Cardiac septum (tissue), 1 donor: Measurements from ENCODE around the gene USP17L30. TPM values are rescaled to one million over a fixed set of nuclear protein-coding genes. Genes with fewer than 3 reads are reported as not detected.
"Not testable (repeated sequence)": the region's sequence is repeated elsewhere in the genome, so short reads cannot be mapped to it uniquely, and the experiment has no call there.

Source experiments
- DNase-seq: peaks from one replicate; pipeline ENCODE4 v3.0.0-alpha.2; 2020; ENCODE audit warnings: low spot score
- intact Hi-C: fragments of 100-400 bp; cut with DNase I; formaldehyde crosslinking; loops from one replicate; pipeline ENCODE4 v1.14.0; 2022
- long read RNA-seq: library from polyadenylated mRNA; unstranded; transcript quantifications from one replicate; pipeline ENCODE4 v2.0.0, GENCODE V29; 2021
- total RNA-seq: library from RNA; stranded (reverse); fragmentation: NEBNext Ultra II Directional; extraction: Animal tissue kit (Norgen Biotek cat#: 25700); gene quantifications from one replicate; pipeline ENCODE4 v1.2.1, GENCODE V29; 2021
- donor health status: DM: no; HTN: no; CAD: no.

USP17L30 gene, protein sequence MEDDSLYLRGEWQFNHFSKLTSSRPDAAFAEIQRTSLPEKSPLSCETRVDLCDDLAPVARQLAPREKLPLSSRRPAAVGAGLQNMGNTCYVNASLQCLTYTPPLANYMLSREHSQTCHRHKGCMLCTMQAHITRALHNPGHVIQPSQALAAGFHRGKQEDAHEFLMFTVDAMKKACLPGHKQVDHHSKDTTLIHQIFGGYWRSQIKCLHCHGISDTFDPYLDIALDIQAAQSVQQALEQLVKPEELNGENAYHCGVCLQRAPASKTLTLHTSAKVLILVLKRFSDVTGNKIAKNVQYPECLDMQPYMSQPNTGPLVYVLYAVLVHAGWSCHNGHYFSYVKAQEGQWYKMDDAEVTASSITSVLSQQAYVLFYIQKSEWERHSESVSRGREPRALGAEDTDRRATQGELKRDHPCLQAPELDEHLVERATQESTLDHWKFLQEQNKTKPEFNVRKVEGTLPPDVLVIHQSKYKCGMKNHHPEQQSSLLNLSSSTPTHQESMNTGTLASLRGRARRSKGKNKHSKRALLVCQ
- not detected for total RNA-seq
- long read RNA-seq = 0 reads

DNA sequence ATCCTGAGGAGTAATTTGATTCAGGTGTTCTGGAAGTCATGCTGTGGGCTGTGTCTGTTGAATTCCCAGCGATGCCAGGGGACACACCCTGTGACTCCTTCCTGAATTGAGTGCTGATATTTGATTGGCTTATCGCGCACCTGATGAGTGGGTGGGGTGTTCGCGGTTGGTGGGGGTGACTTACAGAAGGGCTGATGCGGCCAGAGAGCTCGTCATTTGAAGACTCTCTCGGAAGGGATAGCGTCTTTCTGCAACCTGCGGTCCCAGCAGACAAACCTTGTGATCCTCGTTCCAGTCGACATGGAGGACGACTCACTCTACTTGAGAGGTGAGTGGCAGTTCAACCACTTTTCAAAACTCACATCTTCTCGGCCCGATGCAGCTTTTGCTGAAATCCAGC, at the start of gene USP17L30:
TSS of gene USP17L30 (plus strand) at position 301 of the 400 bp plus-strand sequence. CDS start at position 301, 0 bp downstream.
- intact Hi-C loops, DNase-seq: not testable (repeated sequence)

GRCh38 chr4:9324191-9324590, 38.7 kb upstream of the USP17L30 start:
- intact Hi-C loops, DNase-seq: not testable (repeated sequence)

GRCh38 chr4:9324865-9325264, 38.1 kb upstream of the USP17L30 start, which contains the start of gene USP17L24:
Gene USP17L24, plus strand, starts transcription at chr4:9325165. Its CDS starts 0 bp downstream, at chr4:9325165.
- intact Hi-C loops = not testable (repeated sequence)

GRCh38 chr4:9329611-9330010, 33.3 kb upstream of the USP17L30 start, which contains the start of gene USP17L25:
Gene USP17L25, plus strand, starts transcription at chr4:9329911. Its CDS starts 0 bp downstream, at chr4:9329911.
- intact Hi-C loops, DNase-seq: not testable (repeated sequence)

More at GRCh38 chr4:9324865-9325264, 38.1 kb upstream of the USP17L30 start, which contains the start of gene USP17L24:
- not testable (repeated sequence) for DNase-seq

DNA sequence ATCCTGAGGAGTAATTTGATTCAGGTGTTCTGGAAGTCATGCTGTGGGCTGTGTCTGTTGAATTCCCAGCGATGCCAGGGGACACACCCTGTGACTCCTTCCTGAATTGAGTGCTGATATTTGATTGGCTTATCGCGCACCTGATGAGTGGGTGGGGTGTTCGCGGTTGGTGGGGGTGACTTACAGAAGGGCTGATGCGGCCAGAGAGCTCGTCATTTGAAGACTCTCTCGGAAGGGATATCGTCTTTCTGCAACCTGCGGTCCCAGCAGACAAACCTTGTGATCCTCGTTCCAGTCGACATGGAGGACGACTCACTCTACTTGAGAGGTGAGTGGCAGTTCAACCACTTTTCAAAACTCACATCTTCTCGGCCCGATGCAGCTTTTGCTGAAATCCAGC, 28.6 kb upstream of the USP17L30 start, which contains the start of gene USP17L26:
TSS of gene USP17L26 (plus strand) at position 301 of the 400 bp plus-strand sequence. CDS start at position 301, 0 bp downstream.
- intact Hi-C loops, DNase-seq: not testable (repeated sequence)

DNA sequence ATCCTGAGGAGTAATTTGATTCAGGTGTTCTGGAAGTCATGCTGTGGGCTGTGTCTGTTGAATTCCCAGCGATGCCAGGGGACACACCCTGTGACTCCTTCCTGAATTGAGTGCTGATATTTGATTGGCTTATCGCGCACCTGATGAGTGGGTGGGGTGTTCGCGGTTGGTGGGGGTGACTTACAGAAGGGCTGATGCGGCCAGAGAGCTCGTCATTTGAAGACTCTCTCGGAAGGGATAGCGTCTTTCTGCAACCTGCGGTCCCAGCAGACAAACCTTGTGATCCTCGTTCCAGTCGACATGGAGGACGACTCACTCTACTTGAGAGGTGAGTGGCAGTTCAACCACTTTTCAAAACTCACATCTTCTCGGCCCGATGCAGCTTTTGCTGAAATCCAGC, 23.8 kb upstream of the USP17L30 start, which contains the start of gene USP17L5:
TSS of gene USP17L5 (plus strand) at position 301 of the 400 bp plus-strand sequence. CDS start at position 301, 0 bp downstream.
- DNase-seq, intact Hi-C loops: not testable (repeated sequence)

- DNase-seq, intact Hi-C loops: not testable (repeated sequence)
Observed at GRCh38 chr4:9343848-9344247, 19.1 kb upstream of the USP17L30 start, which contains the start of gene USP17L27. Gene USP17L27, plus strand, starts transcription at chr4:9344148. Its CDS starts 0 bp downstream, at chr4:9344148.

DNA sequence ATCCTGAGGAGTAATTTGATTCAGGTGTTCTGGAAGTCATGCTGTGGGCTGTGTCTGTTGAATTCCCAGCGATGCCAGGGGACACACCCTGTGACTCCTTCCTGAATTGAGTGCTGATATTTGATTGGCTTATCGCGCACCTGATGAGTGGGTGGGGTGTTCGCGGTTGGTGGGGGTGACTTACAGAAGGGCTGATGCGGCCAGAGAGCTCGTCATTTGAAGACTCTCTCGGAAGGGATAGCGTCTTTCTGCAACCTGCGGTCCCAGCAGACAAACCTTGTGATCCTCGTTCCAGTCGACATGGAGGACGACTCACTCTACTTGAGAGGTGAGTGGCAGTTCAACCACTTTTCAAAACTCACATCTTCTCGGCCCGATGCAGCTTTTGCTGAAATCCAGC, 14.3 kb upstream of the USP17L30 start, which contains the start of gene USP17L28:
TSS of gene USP17L28 (plus strand) at position 301 of the 400 bp plus-strand sequence. CDS start at position 301, 0 bp downstream.
- DNase-seq, intact Hi-C loops: not testable (repeated sequence)

GRCh38 chr4:9350866-9351265, 12.1 kb upstream of the USP17L30 start:
- intact Hi-C loops, DNase-seq: not testable (repeated sequence)

- DNase-seq, intact Hi-C loops: not testable (repeated sequence)
Observed at GRCh38 chr4:9353338-9353737, 9.6 kb upstream of the USP17L30 start, which contains the start of gene USP17L29. Gene USP17L29, plus strand, starts transcription at chr4:9353638. Its CDS starts 0 bp downstream, at chr4:9353638.

DNA sequence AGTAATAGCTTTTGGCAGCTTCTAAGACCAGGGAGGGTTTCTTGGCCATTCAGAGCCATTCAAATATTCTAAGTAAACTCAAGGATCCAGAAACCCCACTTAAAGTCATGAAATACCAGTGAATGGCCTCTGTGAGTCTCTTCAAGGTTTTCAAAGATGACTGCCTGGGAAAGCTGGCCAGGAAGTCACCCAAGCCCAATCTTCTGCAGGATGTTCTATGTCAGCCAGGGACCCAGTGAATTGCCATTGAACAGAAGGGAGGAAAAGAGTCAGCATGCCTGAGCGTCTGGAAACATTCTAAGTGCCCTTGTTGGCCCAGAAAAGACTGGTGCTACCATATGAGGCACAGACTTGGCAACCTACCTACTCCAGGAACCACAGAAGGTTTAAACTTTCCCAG, 17.0 kb downstream of the USP17L30 start:
- DNase-seq, intact Hi-C loops: not testable (repeated sequence)

- intact Hi-C loops, DNase-seq: not testable (repeated sequence)
Observed at GRCh38 chr4:9381012-9381534, 18.1 kb downstream of the USP17L30 start.

GRCh38 chr4:9384126-9384525, 21.2 kb downstream of the USP17L30 start:
- intact Hi-C loops = no loop called here
- no peak for DNase-seq

DNA sequence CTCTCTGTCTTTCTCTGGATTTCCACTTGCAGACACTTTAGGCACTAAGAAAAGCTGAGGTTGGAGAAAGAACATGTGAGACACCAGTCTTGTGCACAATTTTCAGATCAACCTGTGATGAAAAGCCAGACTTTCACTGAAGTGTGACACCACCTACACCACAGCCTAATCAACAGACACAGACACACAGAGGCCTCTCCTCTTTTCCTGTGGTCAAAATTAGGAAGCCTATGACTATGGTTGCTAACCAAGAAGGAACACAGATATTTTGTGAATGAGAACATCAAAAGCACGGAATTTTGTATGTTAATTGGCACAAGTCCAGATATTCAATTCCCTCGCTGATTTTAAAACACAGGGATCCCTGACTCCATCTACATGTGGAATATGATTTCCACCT, 26.1 kb downstream of the USP17L30 start:
- DNase-seq, intact Hi-C loops: not testable (repeated sequence)

DNA sequence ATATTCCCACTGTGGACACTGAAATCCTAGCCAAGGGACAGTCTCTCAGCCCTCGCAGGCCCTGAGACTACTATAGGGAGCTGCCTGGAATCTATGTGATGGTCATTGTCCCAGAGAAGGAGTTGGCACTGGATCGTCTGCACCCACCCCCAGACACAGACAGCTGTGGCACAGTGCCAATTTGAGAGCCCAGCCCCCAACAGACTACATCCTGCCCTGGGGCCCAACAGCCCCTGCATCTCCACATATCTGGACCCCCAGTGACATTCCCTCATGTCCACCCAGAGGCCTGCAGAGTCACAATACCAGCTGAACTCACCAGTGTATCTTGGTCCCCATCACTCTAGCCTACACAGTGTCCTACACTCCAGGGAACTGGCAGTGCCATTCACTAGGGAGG, 42.8 kb downstream of the USP17L30 start:
- DNase-seq, intact Hi-C loops: not testable (repeated sequence)

- DNase-seq, intact Hi-C loops: not testable (repeated sequence)
Observed at GRCh38 chr4:9406491-9406890, 43.6 kb downstream of the USP17L30 start.

DNA sequence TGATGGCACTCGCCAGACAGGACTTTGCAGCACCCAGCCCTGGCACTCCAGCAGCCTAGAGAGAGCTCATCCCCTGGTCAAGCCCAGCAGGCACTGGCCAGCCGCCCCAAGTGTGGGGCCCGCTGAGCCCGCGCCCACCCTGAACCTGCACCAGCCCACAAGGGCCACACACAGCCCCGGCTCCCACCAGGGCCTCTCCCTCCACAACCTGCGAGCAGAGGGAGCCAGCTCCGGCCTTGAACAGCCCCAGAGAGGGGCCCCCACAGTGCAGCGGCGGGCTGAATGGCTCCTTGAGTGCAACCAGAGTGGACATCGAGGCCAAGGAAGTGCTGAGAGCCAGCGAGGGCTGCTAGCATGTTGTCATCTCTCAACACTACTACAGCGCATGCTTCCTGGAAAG, 46.9 kb downstream of the USP17L30 start:
- DNase-seq = no peak

More for the DNA sequence above, 46.9 kb downstream of the USP17L30 start:
- intact Hi-C loops = no loop called here
